ENCODE measurements around the gene CAMTA1. TPM values are rescaled to one million over a fixed set of nuclear protein-coding genes. Genes with fewer than 3 reads are reported as not detected.

Gene CAMTA1
- total and polyA plus RNA-seq, 9 of the 15 experiments (the other 6 are each of a cell fraction or from before 2014, with no cell fraction given): 43.9 to 161 (median 65.9) TPM

DNA sequence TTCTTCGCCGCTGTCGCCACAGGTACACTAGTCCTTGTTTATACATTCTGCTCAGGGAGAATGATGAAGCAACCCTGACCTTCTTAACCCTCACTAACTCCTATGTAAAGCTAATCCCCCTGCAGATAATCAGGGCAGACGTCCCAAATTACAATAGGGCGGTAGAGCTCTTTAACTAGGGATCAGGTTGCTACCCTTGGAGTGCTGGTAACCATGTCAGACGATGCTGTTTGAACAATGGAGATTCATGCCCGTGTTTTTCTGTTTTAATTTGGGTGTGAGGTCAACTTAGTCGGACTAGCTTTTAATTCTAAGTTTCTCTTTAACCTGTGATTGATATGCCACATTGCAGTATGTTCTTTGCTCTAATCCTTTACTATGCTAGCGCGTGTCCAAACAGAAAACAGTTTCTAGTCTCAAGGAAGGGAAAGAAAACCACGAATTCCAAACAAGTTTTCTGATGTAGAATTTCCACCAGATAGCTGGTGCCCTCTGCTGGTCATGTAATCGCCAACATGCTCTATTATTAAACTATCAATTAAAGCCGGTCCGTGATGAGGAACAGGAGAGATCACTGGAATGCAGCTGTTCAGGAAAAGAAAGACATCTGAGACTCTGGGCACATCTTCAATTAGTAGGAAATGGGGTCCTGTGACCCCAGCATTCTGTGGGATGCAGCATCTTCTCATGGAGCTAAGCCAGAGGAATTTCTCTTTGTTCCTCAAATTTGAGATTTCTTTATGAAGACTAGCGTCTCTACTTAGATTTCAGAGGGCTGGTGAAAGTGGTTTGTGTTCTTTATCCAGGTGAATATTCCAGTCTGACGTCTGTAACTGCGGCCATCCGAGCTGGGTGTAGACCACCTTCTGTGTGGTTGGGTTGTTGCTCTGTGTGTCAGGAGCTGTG lies 967.5 kb downstream of the CAMTA1 start (continued):
- TF ChIP-seq CEBPB (tag; IDR thresholded peaks at IDR 0.05) (peak; percentile 70), SMC3 (conservative IDR thresholded peaks at IDR 0.05; ENCODE audit: insufficient read depth, low read depth, low read length) (peak; percentile 68; the same call in 1 of the 2 replicates), DMBX1 (CRISPR knock-in tag; IDR thresholded peaks at IDR 0.05; ENCODE audit: borderline replicate concordance) (no peak), KAT8 (IDR thresholded peaks at IDR 0.05; ENCODE audit: low read depth) (no peak), TRIM24 (IDR thresholded peaks at IDR 0.05) (no peak), RB1 (IDR thresholded peaks at IDR 0.05; ENCODE audit: low read depth) (no peak), NFIX (CRISPR knock-in tag; IDR thresholded peaks at IDR 0.05; ENCODE audit: low read depth) (no peak), ZNF780A (CRISPR knock-in tag; IDR thresholded peaks at IDR 0.05) (no peak)
- TF ChIP-seq, protein P1, sequence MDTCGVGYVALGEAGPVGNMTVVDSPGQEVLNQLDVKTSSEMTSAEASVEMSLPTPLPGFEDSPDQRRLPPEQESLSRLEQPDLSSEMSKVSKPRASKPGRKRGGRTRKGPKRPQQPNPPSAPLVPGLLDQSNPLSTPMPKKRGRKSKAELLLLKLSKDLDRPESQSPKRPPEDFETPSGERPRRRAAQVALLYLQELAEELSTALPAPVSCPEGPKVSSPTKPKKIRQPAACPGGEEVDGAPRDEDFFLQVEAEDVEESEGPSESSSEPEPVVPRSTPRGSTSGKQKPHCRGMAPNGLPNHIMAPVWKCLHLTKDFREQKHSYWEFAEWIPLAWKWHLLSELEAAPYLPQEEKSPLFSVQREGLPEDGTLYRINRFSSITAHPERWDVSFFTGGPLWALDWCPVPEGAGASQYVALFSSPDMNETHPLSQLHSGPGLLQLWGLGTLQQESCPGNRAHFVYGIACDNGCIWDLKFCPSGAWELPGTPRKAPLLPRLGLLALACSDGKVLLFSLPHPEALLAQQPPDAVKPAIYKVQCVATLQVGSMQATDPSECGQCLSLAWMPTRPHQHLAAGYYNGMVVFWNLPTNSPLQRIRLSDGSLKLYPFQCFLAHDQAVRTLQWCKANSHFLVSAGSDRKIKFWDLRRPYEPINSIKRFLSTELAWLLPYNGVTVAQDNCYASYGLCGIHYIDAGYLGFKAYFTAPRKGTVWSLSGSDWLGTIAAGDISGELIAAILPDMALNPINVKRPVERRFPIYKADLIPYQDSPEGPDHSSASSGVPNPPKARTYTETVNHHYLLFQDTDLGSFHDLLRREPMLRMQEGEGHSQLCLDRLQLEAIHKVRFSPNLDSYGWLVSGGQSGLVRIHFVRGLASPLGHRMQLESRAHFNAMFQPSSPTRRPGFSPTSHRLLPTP (IDR thresholded peaks at IDR 0.05; ENCODE audit: borderline replicate concordance, extremely low read depth, insufficient read length): no peak
- TF ChIP-seq, protein P2, sequence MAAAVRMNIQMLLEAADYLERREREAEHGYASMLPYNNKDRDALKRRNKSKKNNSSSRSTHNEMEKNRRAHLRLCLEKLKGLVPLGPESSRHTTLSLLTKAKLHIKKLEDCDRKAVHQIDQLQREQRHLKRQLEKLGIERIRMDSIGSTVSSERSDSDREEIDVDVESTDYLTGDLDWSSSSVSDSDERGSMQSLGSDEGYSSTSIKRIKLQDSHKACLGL (CRISPR knock-in tag; IDR thresholded peaks at IDR 0.05; ENCODE audit: borderline replicate concordance, poor library complexity, severe bottlenecking): no peak
- TF ChIP-seq, protein P3, sequence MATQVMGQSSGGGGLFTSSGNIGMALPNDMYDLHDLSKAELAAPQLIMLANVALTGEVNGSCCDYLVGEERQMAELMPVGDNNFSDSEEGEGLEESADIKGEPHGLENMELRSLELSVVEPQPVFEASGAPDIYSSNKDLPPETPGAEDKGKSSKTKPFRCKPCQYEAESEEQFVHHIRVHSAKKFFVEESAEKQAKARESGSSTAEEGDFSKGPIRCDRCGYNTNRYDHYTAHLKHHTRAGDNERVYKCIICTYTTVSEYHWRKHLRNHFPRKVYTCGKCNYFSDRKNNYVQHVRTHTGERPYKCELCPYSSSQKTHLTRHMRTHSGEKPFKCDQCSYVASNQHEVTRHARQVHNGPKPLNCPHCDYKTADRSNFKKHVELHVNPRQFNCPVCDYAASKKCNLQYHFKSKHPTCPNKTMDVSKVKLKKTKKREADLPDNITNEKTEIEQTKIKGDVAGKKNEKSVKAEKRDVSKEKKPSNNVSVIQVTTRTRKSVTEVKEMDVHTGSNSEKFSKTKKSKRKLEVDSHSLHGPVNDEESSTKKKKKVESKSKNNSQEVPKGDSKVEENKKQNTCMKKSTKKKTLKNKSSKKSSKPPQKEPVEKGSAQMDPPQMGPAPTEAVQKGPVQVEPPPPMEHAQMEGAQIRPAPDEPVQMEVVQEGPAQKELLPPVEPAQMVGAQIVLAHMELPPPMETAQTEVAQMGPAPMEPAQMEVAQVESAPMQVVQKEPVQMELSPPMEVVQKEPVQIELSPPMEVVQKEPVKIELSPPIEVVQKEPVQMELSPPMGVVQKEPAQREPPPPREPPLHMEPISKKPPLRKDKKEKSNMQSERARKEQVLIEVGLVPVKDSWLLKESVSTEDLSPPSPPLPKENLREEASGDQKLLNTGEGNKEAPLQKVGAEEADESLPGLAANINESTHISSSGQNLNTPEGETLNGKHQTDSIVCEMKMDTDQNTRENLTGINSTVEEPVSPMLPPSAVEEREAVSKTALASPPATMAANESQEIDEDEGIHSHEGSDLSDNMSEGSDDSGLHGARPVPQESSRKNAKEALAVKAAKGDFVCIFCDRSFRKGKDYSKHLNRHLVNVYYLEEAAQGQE (IDR thresholded peaks at IDR 0.05; ENCODE audit: borderline replicate concordance): peak; percentile 69
- TF ChIP-seq, protein P3 (CRISPR knock-in tag; IDR thresholded peaks at IDR 0.05; ENCODE audit: low read depth): no peak
- TF ChIP-seq, protein P4, sequence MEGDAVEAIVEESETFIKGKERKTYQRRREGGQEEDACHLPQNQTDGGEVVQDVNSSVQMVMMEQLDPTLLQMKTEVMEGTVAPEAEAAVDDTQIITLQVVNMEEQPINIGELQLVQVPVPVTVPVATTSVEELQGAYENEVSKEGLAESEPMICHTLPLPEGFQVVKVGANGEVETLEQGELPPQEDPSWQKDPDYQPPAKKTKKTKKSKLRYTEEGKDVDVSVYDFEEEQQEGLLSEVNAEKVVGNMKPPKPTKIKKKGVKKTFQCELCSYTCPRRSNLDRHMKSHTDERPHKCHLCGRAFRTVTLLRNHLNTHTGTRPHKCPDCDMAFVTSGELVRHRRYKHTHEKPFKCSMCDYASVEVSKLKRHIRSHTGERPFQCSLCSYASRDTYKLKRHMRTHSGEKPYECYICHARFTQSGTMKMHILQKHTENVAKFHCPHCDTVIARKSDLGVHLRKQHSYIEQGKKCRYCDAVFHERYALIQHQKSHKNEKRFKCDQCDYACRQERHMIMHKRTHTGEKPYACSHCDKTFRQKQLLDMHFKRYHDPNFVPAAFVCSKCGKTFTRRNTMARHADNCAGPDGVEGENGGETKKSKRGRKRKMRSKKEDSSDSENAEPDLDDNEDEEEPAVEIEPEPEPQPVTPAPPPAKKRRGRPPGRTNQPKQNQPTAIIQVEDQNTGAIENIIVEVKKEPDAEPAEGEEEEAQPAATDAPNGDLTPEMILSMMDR (IDR thresholded peaks at IDR 0.05 in 2 of 3, conservative IDR thresholded peaks at IDR 0.05 in 1 of 3; ENCODE audit: insufficient read depth in 2 of 3, low read depth in 1 of 3, low read length in 3 of 3): peak; percentile 73 to 87 (median 87)
